ENCODE results near the gene ASPN.

The ASPN gene

GRCh38 chr9:92518199-92518598, 35.9 kb upstream of the ASPN start:
- Histone ChIP-seq H3K36me3 (ENCODE audit: insufficient read depth, low read length) (0 out of 2 replicates have a peak, but pooled peaks cover 2% of the 10 kb centered on the region), H2AFZ (ENCODE audit: low read length, unreplicated experiment) (no peak overlapping the region), H3K27me3 (ENCODE audit: insufficient read depth, low read length) (no peaks in the 10 kb centered on the region), H3K4me3 (ENCODE audit: low read depth, low read length) (no peak overlapping the region), H3K27ac (ENCODE audit: low read depth, low read length) (no peak overlapping the region), H3K4me1 (ENCODE audit: control insufficient read depth, insufficient read depth, low read length, unreplicated experiment) (no peaks in the 10 kb centered on the region), H3K79me2 (ENCODE audit: control insufficient read depth, insufficient read depth, low read length, unreplicated experiment) (no peaks in the 10 kb centered on the region)

- Histone ChIP-seq H3K4me1 (ENCODE audit: control insufficient read depth, insufficient read depth, low read length, unreplicated experiment) (no peaks in the 10 kb centered on the region), H3K27me3 (ENCODE audit: insufficient read depth, low read length) (no peaks in the 10 kb centered on the region), H3K36me3 (ENCODE audit: insufficient read depth, low read length) (0 out of 2 replicates have a peak, but pooled peaks cover 2% of the 10 kb centered on the region), H3K79me2 (ENCODE audit: control insufficient read depth, insufficient read depth, low read length, unreplicated experiment) (no peaks in the 10 kb centered on the region), H2AFZ (ENCODE audit: low read length, unreplicated experiment) (no peak overlapping the region), H3K4me3 (ENCODE audit: low read depth, low read length) (no peak overlapping the region), H3K27ac (ENCODE audit: low read depth, low read length) (no peak overlapping the region)
These were observed 34.7 kb upstream of the ASPN start for GRCh38 chr9:92517046-92517445.

GRCh38 chr9:92516521-92516920, 34.2 kb upstream of the ASPN start:
- H3K36me3 ChIP-seq (ENCODE audit: insufficient read depth, low read length), result 0 out of 2 replicates have a peak, but pooled peaks cover 2% of the 10 kb centered on the region
- no peak overlapping the region for H3K4me3 ChIP-seq (ENCODE audit: low read depth, low read length)
- no peaks in the 10 kb centered on the region for H3K27me3 ChIP-seq (ENCODE audit: insufficient read depth, low read length)
- H2AFZ ChIP-seq (ENCODE audit: low read length, unreplicated experiment), result no peak overlapping the region
- H3K79me2 ChIP-seq (ENCODE audit: control insufficient read depth, insufficient read depth, low read length, unreplicated experiment), result no peaks in the 10 kb centered on the region
- no peak overlapping the region for H3K27ac ChIP-seq (ENCODE audit: low read depth, low read length)
- no peaks in the 10 kb centered on the region for H3K4me1 ChIP-seq (ENCODE audit: control insufficient read depth, insufficient read depth, low read length, unreplicated experiment)

GRCh38 chr9:92514635-92515034, 32.3 kb upstream of the ASPN start:
- no peaks in the 10 kb centered on the region for H3K36me3 ChIP-seq (ENCODE audit: insufficient read depth, low read length)
- no peak overlapping the region for H3K27ac ChIP-seq (ENCODE audit: low read depth, low read length)
- H3K4me1 ChIP-seq (ENCODE audit: control insufficient read depth, insufficient read depth, low read length, unreplicated experiment), result no peaks in the 10 kb centered on the region
- no peaks in the 10 kb centered on the region for H3K27me3 ChIP-seq (ENCODE audit: insufficient read depth, low read length)
- no peak overlapping the region for H3K4me3 ChIP-seq (ENCODE audit: low read depth, low read length)
- H2AFZ ChIP-seq (ENCODE audit: low read length, unreplicated experiment), result no peak overlapping the region
- no peaks in the 10 kb centered on the region for H3K79me2 ChIP-seq (ENCODE audit: control insufficient read depth, insufficient read depth, low read length, unreplicated experiment)

GRCh38 chr9:92513349-92513748, 31.0 kb upstream of the ASPN start:
- Histone ChIP-seq H3K79me2 (ENCODE audit: control insufficient read depth, insufficient read depth, low read length, unreplicated experiment) (no peaks in the 10 kb centered on the region), H2AFZ (ENCODE audit: low read length, unreplicated experiment) (no peak overlapping the region), H3K4me1 (ENCODE audit: control insufficient read depth, insufficient read depth, low read length, unreplicated experiment) (no peaks in the 10 kb centered on the region), H3K27ac (ENCODE audit: low read depth, low read length) (no peak overlapping the region), H3K27me3 (ENCODE audit: insufficient read depth, low read length) (no peaks in the 10 kb centered on the region), H3K4me3 (ENCODE audit: low read depth, low read length) (no peak overlapping the region), H3K36me3 (ENCODE audit: insufficient read depth, low read length) (no peaks in the 10 kb centered on the region)

- Histone ChIP-seq H3K4me3 (ENCODE audit: low read depth, low read length) (no peak overlapping the region), H3K79me2 (ENCODE audit: control insufficient read depth, insufficient read depth, low read length, unreplicated experiment) (no peaks in the 10 kb centered on the region), H3K27ac (ENCODE audit: low read depth, low read length) (no peak overlapping the region), H3K4me1 (ENCODE audit: control insufficient read depth, insufficient read depth, low read length, unreplicated experiment) (peaks cover 1% of the 10 kb centered on the region), H3K36me3 (ENCODE audit: insufficient read depth, low read length) (no peaks in the 10 kb centered on the region), H3K27me3 (ENCODE audit: insufficient read depth, low read length) (no peaks in the 10 kb centered on the region), H2AFZ (ENCODE audit: low read length, unreplicated experiment) (no peak overlapping the region)
These were observed 30.3 kb upstream of the ASPN start for GRCh38 chr9:92512622-92513021.

GRCh38 chr9:92510747-92511146, 28.4 kb upstream of the ASPN start:
- H3K79me2 ChIP-seq (ENCODE audit: control insufficient read depth, insufficient read depth, low read length, unreplicated experiment), result no peaks in the 10 kb centered on the region
- H3K4me1 ChIP-seq (ENCODE audit: control insufficient read depth, insufficient read depth, low read length, unreplicated experiment), result peaks cover 19% of the 10 kb centered on the region
- no peak overlapping the region for H2AFZ ChIP-seq (ENCODE audit: low read length, unreplicated experiment)
- no peak overlapping the region for H3K27ac ChIP-seq (ENCODE audit: low read depth, low read length)
- H3K36me3 ChIP-seq (ENCODE audit: insufficient read depth, low read length), result no peaks in the 10 kb centered on the region
- H3K4me3 ChIP-seq (ENCODE audit: low read depth, low read length), result no peak overlapping the region
- H3K27me3 ChIP-seq (ENCODE audit: insufficient read depth, low read length), result no peaks in the 10 kb centered on the region

- Histone ChIP-seq H3K4me1 (ENCODE audit: control insufficient read depth, insufficient read depth, low read length, unreplicated experiment) (peaks cover 36% of the 10 kb centered on the region), H3K4me3 (ENCODE audit: low read depth, low read length) (no peak overlapping the region), H3K27ac (ENCODE audit: low read depth, low read length) (no peak overlapping the region), H3K79me2 (ENCODE audit: control insufficient read depth, insufficient read depth, low read length, unreplicated experiment) (no peaks in the 10 kb centered on the region), H3K27me3 (ENCODE audit: insufficient read depth, low read length) (no peaks in the 10 kb centered on the region), H2AFZ (ENCODE audit: low read length, unreplicated experiment) (no peak overlapping the region), H3K36me3 (ENCODE audit: insufficient read depth, low read length) (no peaks in the 10 kb centered on the region)
These were observed 26.7 kb upstream of the ASPN start for GRCh38 chr9:92509050-92509449.

- no peaks in the 10 kb centered on the region for H3K79me2 ChIP-seq (ENCODE audit: control insufficient read depth, insufficient read depth, low read length, unreplicated experiment)
- no peaks in the 10 kb centered on the region for H3K27me3 ChIP-seq (ENCODE audit: insufficient read depth, low read length)
- H2AFZ ChIP-seq (ENCODE audit: low read length, unreplicated experiment), result no peak overlapping the region
- H3K4me3 ChIP-seq (ENCODE audit: low read depth, low read length), result no peak overlapping the region
- peaks cover 36% of the 10 kb centered on the region for H3K4me1 ChIP-seq (ENCODE audit: control insufficient read depth, insufficient read depth, low read length, unreplicated experiment)
- no peak overlapping the region for H3K27ac ChIP-seq (ENCODE audit: low read depth, low read length)
- H3K36me3 ChIP-seq (ENCODE audit: insufficient read depth, low read length), result no peaks in the 10 kb centered on the region
These were observed 25.9 kb upstream of the ASPN start for GRCh38 chr9:92508018-92508820.

- Histone ChIP-seq H3K27me3 (ENCODE audit: insufficient read depth, low read length) (no peaks in the 10 kb centered on the region), H3K4me3 (ENCODE audit: low read depth, low read length) (no peak overlapping the region), H3K79me2 (ENCODE audit: control insufficient read depth, insufficient read depth, low read length, unreplicated experiment) (no peaks in the 10 kb centered on the region), H2AFZ (ENCODE audit: low read length, unreplicated experiment) (peak overlapping the region; percentile 1), H3K4me1 (ENCODE audit: control insufficient read depth, insufficient read depth, low read length, unreplicated experiment) (peaks cover 36% of the 10 kb centered on the region), H3K36me3 (ENCODE audit: insufficient read depth, low read length) (no peaks in the 10 kb centered on the region), H3K27ac (ENCODE audit: low read depth, low read length) (peak overlapping the region; percentile 90)
These were observed 25.2 kb upstream of the ASPN start for GRCh38 chr9:92507496-92507895.

GRCh38 chr9:92507005-92507404, 24.7 kb upstream of the ASPN start:
- Histone ChIP-seq H3K4me3 (ENCODE audit: low read depth, low read length) (no peak overlapping the region), H3K4me1 (ENCODE audit: control insufficient read depth, insufficient read depth, low read length, unreplicated experiment) (peaks cover 36% of the 10 kb centered on the region), H2AFZ (ENCODE audit: low read length, unreplicated experiment) (peak overlapping the region; percentile 1), H3K36me3 (ENCODE audit: insufficient read depth, low read length) (no peaks in the 10 kb centered on the region), H3K27ac (ENCODE audit: low read depth, low read length) (peak overlapping the region; percentile 90), H3K27me3 (ENCODE audit: insufficient read depth, low read length) (no peaks in the 10 kb centered on the region), H3K79me2 (ENCODE audit: control insufficient read depth, insufficient read depth, low read length, unreplicated experiment) (no peaks in the 10 kb centered on the region)

All from ACC112 (cell line).